Sigmoid colon (tissue), 4 donors: ENCODE data around the gene KCNH1.

Source experiments
- CTCF ChIP-seq, 4 experiments: fragments of 450-650 bp in 3 of 4; fragments of 200-600 bp in 1 of 4; IDR thresholded peaks; one replicate each; pipeline ENCODE4 v1.5.1; 2016 to 2019; ENCODE audit warnings: antibody characterized with exemption in 4 of 4, mild to moderate bottlenecking in 3 of 4, moderate library complexity in 2 of 4
- EP300 ChIP-seq, 4 donors: sonication (generic); formaldehyde crosslinking; IDR thresholded peaks; one replicate each; pipeline ENCODE4 v1.6.1; 2017; ENCODE audit warnings: antibody characterized with exemption in 4 of 4

- TF ChIP-seq CTCF (IDR thresholded peaks at IDR 0.05) (no peak), EP300 (IDR thresholded peaks at IDR 0.05) (no peak)
Measured at GRCh38 chr1:210751911-210752310, 382.0 kb downstream of the KCNH1 start.
